Measurements from ENCODE around the gene REXO1. TPM values are rescaled to one million over a fixed set of nuclear protein-coding genes. Genes with fewer than 3 reads are reported as not detected.
"Not testable (repeated sequence)": the region's sequence is repeated elsewhere in the genome, so short reads cannot be mapped to it uniquely, and the experiment has no call there.

REXO1 gene
- polyA plus RNA-seq, 3 donors = 29.2 to 35.8 (median 30.0) TPM

- not testable (repeated sequence) for DNase-seq
Measured at GRCh38 chr19:1879982-1880381, 31.7 kb upstream of the REXO1 start.

- not testable (repeated sequence) for DNase-seq
Measured at GRCh38 chr19:1878583-1878982, 30.3 kb upstream of the REXO1 start.

- DNase-seq = not testable (repeated sequence)
Measured at GRCh38 chr19:1877280-1877660, 29.0 kb upstream of the REXO1 start.

DNA sequence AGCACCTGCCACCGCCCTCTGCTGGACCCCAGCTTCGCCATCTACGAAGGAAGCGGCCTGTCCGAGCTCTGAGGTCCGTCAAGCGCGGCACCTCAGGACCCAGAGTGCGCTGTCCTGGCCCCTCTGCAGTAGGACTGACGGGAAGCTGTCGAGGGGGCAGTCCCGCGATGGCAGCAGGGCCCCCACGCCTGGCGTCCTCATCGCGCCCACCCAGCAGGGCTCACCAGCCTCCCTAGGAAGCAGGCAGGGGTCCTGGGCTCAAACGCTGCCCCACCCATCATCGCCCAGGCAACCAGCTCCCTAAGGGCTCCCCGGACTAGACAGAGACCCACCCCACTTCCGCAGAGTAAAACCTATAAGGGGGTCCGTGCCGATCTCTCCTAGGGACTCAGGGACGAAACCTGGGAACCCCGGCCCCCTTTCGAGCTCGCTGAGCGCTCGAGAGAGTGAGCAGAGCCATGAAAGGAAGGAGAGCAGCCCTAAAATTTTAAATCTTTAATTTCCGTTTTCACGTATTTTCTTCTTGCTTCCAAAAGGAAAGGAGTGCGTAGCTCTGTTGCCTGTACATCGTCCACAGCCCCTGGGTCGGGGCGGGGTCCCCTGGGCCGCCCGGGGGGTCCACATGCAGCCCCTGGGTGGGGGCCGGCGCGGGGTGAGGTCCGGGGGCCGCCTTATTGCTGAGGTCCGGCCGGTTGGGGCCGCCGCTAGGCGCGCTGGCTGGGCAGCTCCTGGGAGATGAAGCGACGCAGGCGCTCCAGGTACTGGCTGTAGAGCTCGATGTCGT lies 28.4 kb upstream of the REXO1 start:
- DNase-seq = not testable (repeated sequence)

DNA sequence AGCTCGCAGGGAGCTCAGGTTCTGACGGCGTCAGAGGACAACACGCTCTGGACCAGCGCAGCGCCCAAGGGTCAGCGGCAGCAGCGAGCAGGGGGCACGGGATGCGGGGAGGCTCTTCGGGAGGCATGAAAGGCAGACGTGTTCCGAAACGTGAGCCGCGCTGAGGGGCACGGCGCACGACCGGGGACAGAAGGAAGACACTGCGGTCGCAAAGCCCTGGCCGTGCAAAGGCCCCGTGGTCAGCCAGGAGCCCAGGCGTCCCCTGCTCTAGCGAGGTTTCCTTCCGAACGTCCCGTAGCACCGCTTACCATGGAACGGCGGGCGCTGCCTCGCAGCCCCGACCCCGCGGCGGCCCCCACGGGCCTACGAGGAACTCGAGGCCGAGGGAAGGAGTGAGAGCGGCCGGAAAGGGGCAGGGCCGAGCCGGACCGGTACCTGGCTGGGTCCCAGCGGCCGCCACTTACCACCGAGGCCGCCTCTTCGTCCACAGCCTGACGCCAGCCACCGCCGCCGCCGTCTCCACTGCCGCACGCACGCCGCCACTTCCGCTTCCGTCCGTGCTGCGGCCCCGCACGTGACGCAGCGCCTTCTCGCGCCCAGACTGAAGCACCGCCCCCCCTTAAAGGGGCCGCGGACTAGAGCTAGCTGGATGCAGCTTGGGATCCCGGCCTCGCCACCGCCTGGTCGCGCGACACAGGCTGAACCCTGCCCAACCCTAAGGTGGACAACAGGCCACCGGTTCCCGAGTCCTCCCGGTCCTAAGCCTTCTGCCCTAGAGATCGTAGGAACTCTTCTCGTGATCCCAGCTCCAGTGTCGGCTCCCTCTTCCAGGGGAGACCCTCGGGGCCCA lies 27.6 kb upstream of the REXO1 start:
- peak; percentile 91 for DNase-seq

GRCh38 chr19:1875265-1875645 lies 27.0 kb upstream of the REXO1 start:
- DNase-seq = not testable (repeated sequence)

DNA sequence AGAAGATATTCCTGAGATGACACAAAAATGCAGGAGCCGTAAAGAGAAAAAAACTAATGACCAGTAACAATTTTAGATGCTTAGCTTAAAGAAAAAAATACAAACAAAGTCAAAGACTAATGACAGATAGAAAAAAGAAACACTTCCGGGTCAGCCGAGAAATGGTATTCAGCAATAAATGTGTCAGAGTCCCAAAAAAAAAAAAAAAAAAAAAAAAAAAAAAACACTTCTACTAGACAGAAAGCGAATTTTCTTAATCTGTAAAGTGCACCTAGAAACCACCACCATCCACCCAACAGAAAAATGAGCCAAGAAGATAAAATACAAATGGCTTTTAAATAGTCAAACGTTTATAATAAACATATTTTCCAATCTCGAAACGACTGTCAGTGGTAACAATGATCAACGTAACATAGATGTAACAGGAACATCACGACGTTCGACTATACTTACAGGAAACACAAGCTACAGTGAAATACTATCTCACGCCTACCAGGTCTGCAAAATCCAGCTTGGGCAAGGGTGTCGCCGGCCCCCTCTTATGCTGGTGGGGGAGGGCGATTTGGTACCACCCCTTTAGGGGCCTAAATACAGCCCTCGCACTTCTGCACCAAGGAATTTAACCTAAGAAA lies 26.4 kb upstream of the REXO1 start:
- DNase-seq = no peak

DNA sequence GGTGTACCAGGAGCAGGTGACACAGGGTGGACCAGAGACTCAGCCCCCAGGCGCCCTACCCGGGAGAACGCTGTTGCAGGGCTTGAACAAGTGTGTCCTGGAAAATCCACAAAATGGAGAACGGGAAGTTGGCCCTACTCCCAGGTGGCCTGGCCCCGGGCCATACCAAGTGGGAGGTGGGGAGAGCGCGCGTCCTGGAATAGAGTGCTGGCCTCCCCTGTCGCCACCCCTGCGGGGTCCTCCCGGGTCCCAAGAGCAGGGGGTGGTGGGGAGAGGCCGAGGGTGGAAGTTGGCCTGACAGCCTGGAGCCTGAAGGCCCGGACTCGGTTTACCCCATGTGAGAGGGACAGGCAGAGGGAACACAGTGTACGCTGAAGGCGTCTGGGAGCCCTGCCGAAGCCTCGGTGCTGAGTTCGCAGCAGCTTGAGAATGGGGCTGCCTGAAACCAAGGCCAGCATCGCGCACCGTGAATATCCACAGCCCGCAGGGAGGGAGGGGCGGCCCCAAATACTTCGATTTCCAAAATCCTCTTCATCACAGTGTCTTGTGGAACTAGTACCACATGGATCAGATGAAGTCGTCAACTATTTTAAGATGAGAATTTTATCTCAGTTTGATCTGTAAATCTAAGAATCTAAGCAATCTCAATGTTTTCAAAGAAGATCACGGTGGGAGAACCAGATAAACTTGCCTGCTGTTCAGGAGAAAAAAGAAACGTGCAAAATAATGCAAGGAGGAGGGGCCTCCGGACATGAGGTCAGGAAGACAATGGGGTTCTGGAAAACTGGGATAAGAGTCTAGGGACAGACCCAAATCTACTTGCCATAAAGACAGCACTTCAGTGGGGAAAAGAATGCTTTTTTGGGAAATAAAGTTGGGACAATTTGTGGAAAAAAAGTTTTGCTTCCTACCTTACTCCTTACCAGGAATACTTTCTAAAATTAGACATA lies 25.5 kb upstream of the REXO1 start:
- no peak for DNase-seq

- no peak for DNase-seq
Measured at GRCh38 chr19:1872807-1873523, 24.7 kb upstream of the REXO1 start.

DNA sequence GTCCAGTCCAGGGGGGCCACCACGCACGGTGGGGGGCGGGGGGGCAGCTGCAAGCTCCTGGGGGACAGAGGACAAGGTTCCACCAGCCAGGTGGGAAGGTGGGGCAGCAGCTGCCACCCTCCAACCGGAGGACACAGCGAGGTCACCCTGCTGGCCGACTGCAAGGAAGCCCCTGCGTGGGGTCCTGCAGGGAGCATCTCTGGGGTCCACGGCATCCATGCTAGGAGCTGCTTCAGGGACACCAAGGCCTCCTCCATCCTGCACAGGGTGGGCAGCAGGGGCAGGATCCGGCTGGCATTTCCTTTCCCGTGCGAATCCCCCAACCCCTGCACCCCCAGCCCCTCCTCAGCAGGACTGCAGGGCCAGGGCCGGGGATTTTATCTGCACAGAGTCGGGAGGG lies 23.3 kb upstream of the REXO1 start:
- DNase-seq = no peak

DNA sequence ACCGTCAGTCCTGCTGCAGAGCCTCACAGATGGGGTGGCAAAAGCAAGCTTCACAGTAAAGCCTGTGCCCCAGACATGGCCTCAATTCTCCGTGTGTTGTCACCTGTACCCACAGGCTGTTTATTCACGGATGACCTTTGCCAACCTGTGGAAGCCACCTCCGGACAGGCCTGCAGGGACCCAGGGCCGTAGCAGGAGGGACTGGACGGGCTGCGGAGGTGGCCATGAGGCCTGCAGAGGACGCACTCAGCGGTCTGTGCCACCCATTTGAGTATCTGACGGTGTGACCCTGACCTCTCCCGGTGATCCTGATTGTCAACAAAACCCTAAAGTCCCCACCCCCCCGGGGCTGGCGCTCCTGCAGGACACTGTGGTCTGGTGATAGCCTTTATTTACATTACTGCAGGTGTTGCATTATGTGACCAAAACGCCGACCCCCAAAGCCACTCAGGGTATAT lies 22.9 kb upstream of the REXO1 start:
- DNase-seq = no peak

- no peak for DNase-seq
Measured at GRCh38 chr19:1868971-1869370, 20.7 kb upstream of the REXO1 start.

GRCh38 chr19:1867349-1867724 lies 19.1 kb upstream of the REXO1 start:
- no peak for DNase-seq

DNA sequence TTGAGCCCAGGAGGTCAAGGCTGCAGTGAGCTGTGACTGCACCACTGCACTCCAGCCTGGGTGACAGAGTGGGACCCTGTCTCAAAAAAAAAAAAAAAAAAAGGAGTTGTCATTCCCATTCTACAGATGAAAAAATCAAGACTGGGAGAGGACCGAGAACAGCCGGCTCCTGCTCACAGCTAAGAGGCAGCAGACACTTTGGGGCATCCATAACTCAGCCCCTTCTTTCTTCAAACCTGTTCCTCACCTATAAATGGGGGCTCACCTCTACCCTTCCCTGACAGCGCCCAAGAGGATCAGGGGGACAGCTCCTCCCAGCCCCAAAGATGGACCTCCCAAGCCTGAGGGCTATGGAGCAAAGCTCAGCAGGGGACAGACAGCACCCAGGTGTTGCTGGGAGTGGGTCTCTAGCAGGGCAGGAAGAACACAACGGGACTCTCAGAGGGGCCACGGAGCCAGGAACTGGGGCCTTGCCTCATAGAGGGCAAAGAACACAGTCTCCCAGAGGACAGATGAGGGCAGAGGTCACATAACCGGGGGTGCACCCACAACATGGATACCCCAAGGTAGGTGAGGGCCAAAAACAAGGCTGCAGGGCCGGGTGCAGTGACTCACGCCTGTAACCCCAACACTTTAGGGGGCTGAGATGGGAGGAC lies 18.5 kb upstream of the REXO1 start:
- DNase-seq = no peak

DNA sequence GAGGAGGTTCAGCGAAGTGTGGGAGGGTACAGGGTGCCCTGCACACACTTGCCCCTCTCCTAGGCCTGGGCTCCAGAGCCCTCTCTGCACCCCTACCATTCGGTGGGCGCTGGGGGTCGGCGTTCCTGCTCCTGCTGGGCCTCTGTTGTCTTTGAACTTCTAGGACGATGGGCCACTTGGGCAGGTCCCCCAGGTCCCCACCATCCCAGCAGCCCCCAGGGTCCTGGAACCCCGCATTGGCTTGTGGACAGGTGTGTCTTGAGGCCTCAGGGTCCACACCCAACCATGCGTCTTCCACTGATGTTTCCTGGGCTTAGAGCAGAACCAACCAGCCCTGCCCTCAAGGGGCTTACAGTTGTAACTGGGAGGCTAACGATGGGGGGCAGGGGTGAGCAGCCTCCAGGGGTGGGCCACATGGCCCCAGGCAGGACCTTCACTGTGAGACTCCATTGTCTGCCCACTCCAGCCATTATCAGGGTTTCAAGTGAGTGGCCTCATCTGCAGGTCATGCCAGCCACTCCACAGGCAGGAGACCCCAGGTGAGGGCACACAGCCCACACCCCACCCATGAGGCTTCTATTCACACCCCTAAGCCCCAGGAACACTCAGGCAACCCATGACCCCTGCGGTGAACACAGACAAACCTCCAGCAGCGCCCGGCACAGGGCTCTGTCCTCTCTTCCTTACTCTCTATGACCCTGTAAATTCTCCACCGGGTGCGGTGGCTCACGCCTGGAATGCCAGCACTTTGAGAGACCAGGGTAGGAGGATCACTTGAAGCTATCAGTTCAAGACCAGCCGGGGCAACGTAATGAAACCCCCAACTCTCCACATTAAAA lies 17.1 kb upstream of the REXO1 start:
- no peak for DNase-seq

DNA sequence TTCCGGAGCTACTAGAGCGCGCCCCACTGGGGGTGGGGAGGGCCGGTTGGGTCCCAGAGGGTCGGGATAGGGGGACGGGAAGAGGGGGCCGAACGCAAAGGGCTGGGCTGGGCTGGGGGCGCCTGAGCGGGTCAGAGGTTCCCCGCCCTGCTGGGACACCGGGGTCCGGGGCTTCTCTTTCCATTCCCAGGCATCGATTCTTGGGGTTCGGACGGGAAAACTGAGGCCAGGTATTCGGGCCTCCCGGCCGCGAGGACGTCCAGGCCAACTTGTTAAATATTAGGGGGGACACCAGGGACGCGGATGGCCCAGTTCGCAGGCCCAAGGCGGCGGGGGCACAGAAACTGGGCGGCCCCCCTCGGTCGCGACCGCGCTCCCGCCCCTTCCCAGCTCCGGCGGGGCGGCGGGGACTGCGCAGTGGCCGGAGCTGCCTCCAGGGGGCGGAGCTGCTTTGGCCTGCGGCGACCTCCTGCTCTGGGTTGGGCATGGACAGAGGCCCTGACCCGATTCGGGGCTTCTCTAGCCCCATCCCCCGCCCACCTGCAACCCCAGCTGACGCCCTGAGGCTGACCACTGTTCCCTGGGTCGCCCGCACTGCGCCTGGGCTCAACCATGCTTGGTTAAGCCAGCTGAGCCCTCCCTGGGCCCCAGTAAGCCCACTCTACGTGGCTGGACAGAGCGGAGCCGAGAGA lies 16.3 kb upstream of the REXO1 start:
- no peak for DNase-seq

- DNase-seq = peak; percentile 91
Measured at GRCh38 chr19:1863638-1864479, 15.6 kb upstream of the REXO1 start.

GRCh38 chr19:1863328-1863637 lies 15.0 kb upstream of the REXO1 start, which contains the start of gene KLF16:
TSS of gene KLF16 (minus strand) at chr19:1863579. CDS start at chr19:1863497, 82 bp downstream.
- DNase-seq = no peak

All from renal pelvis (tissue), 4 donors.